ENCODE results near the gene MAP3K14.

MAP3K14 gene

GRCh38 chr17:45277216-45277849, 39.5 kb downstream of the MAP3K14 start:
- peak; percentile 87 for DNase-seq

DNA sequence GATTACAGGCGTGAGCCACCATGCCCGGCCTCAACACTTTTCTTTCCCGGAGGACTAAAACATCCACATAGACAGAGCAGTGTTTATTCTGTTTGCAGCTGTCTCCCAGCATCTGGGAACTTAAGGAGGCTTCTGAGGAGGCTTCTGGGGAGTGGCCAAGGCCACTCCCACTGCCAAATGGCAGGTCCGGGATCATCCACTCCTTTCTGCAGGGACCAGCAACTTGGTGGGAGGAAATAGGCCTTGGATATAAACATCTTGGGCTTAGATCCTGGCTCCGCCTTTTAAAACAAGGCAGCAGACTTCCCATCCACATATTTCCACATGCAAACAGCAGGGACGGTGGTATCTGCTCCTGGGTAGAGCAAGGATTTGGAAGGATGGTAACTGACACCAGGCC, 40.8 kb downstream of the MAP3K14 start:
- DNase-seq = no peak

DNA sequence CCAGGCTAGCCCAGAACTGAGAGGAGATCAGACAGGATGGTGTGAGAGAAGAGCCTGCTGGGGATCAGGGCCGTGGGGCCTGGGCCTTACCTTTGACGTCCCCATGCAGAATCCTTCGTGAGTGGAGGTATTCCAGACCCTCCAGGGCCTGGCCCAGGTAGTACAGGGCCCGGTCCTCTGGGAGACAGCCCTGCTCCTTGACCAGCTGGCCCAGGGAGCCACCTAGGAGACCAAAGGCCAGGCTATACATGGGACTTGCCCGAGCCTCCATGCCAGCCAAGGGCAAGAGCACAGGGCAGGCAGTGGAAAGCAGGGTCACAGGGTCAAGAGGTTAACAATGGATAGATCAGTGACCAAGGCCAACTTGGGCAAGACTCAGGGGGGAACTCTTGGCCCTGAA, 42.8 kb downstream of the MAP3K14 start:
- DNase-seq = no peak

GRCh38 chr17:45273551-45273957, 43.3 kb downstream of the MAP3K14 start:
- no peak for DNase-seq

- no peak for DNase-seq
Observed at GRCh38 chr17:45271603-45272002, 45.2 kb downstream of the MAP3K14 start.

- DNase-seq = peak; percentile 49
Observed at GRCh38 chr17:45270828-45271418, 45.9 kb downstream of the MAP3K14 start.

GRCh38 chr17:45269912-45270311, 46.9 kb downstream of the MAP3K14 start:
- no peak for DNase-seq

GRCh38 chr17:45267436-45268055, 49.3 kb downstream of the MAP3K14 start:
- DNase-seq = no peak

- no peak for DNase-seq
Observed at GRCh38 chr17:45266372-45266926, 50.4 kb downstream of the MAP3K14 start.

DNA sequence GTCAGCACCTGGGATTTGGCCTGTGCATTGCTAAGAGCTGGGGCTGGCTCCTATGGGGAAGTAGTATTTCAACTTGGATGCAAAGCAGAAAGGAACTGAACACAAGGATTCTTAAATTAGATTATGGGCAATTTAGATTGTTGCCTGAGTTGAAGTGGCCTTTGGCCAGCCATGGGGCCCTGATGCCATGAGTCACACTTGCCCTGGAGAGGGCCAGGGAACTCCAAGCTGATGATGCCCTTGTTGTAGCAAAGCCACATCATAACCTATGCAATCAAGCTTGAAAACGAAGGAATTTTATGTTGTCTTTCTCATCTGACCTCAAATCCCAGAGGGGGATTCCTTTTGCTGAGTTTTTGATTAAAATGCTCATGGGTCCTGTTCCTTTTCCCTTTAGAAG, 51.0 kb downstream of the MAP3K14 start:
- no peak for DNase-seq

DNA sequence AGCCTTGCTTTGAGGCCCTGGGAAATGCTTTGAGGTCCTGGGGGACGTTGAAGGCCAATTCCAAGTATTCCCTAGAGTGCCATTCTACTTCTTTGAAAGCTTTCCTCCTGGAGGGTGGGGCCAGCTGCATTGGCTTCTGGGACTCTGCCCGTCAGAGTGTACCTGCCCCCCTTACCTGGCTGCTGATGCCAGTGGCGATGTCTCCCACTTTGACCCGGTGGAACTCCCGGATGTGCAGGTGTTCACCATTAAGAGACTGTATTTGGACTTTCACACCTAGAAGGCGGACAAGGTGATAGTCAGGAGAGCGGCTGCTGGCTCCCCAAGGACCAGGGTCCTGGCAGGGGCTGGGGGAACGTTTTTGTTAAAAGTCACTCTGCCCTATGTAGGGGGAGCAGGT, 51.8 kb downstream of the MAP3K14 start:
- no peak for DNase-seq

- DNase-seq = no peak
Observed at GRCh38 chr17:45264430-45264829, 52.4 kb downstream of the MAP3K14 start.

GRCh38 chr17:45263477-45263860, 53.4 kb downstream of the MAP3K14 start:
- no peak for DNase-seq

GRCh38 chr17:45262516-45263476, 54.0 kb downstream of the MAP3K14 start:
- no peak for DNase-seq

DNA sequence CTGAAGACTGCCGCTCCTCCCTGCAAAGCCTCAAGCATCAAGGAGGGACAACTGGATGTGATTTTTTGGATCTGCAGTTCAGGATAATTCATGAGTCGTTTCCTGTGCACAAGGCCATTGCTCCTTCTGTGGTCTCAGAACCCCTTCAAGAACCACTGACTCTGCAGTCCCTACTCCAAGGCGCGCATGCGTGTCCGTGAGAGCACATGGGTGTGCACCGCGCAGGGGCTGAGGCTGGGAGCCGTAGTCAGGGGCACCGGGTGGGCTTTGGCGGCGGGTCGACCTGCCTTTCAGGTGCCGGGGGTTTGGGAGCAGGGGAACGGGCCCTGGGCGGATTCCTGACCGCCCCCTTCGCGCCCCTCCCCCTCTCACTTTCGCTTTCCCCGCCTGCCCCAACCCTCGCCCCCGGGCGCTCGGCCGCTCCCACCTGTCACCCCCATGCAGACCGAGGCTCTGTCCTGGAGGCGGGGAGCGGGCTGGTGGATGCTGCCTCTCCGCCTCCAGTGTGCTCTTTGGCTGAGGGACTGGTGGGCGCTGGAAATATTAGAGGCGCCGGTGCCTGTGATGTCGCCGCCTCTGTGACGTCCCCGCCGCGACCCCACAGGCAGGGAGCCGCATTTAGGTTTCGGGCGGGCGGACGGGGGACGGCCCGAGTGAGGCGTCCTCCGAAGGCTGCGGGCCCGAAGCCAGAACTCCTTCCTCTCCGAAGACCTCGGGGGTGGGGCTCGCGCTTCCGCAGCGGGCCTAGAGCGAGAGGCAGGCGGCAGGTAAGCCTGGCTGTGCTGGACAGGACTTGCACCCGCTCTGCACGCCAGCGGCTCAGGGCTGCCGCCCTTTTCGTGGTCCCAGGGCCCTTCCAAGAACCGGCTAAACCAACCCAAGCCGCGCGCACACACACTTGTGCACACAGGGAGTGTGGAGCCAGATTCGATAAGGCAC, 55.0 kb downstream of the MAP3K14 start, which contains the start of gene SPATA32:
Gene SPATA32, minus strand, starts transcription at position 518 of the 939 bp plus-strand sequence. Its CDS starts 78 bp downstream, at position 440.
- peak; percentile 44 for DNase-seq

DNA sequence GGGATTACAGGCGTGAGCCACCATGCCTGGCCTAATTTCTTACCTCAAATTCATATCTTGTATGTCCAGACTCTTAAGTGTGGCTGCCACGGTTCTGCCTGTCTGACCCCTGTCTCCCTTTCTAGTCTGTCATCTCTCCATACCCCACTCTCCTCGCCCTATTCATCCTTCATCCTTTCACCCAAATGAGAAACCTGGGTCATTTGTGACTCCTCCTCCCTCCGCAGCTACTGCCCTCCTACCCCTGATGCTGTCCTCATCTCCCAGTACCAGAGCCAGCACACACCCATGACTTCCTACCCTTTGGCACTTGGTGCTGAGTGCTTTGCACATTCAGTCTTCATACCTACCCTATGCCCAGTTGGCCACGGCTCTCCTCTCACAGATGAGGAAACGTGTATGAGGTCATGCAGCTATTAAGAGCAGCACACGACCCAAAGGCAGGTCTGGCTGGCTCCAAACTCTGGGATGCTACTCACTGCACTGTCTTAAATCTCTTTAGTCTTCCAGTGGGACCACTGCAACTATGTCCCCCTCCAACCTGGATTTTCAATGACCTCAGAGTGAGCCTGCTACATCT, 56.5 kb downstream of the MAP3K14 start:
- no peak for DNase-seq

- DNase-seq = no peak
Observed at GRCh38 chr17:45258981-45259380, 57.8 kb downstream of the MAP3K14 start.

GRCh38 chr17:45257115-45257514, 59.7 kb downstream of the MAP3K14 start:
- DNase-seq = no peak

- DNase-seq = no peak
Observed at GRCh38 chr17:45256114-45256966, 60.5 kb downstream of the MAP3K14 start.

DNA sequence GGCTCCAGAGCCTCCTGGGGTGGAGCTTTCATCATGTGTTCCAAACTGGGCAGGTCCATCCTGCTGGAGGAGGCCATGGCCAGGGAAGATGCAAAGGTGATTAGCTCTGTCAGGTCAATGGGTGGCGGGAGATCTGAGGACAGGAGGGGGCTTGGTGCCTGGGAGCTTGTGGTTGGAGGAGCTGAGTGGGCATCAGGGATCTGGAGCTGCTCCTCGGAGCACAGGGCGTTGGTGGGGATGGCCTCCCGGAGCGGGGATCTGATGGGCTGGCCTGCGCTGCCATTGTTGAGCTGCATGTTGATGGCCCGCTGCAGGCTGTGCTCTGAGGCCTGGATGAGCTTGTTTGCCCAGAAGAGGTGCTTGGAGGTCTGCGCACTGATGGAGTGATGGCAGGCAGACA, 61.5 kb downstream of the MAP3K14 start:
- no peak for DNase-seq

Measured in effector CD4-positive, alpha-beta T cell (primary cell).